ENCODE results near the gene SLC22A7.

Gene SLC22A7

GRCh38 chr6:43267619-43268354 lies 30.3 kb upstream of the SLC22A7 start:
- DNase-seq, result no peak

- DNase-seq, result no peak
These were observed 29.7 kb upstream of the SLC22A7 start for GRCh38 chr6:43268355-43268700.

GRCh38 chr6:43268782-43269272 lies 29.2 kb upstream of the SLC22A7 start:
- no peak for DNase-seq

GRCh38 chr6:43269273-43270007 lies 28.6 kb upstream of the SLC22A7 start:
- DNase-seq, result no peak

DNA sequence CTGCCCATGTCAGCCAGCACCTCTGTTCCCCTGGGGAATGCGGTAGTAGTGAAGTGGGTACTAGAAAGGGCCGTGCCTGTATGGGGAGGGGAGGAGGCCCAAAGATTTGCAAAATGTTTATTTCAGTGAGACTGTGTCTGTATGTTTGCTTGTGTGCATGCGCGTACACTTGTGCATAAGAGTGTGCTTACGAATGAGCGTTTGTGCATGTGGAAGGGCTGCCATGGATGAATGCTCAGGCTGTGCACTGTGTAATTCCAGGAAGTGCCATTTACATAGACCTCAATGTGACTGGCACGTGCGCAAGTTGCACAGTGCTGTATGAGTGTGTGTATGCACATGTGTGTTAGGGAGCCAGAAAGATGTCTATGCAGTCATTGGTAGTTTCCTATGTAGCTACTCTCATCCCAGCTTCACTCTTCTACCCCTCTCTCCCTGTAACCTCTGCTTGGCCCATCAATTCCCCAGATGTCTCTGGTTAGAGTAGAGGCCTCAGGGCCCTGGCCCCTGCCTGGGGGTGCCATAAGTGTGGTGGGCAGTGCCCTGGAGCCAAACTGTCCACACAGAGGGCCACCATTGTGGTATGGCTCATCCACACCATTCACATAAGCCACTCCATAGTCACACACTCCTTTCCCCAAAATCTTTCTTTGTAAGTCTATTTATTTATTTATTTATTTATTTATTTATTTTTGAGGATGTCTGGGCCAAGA lies 26.8 kb upstream of the SLC22A7 start:
- no peak for DNase-seq

DNA sequence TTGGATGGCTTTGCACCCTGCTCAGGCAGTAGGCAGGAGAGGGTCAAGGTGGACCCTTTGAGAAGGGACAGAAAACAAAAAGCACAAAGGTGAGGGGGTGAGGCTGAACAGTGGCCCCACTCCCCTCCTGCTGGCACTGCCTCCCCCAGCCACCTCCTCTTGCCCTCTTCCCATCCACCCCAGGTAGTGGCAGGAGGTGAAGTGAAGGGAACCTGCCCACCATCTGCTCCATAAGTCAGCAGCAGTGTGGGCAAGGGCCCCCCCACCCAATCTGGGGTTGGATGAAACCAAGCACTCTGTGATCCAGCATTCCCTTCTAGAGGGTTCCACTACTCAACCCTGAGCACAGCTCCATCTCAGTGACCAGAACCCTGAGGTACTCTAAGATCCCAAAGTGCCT lies 26.1 kb upstream of the SLC22A7 start:
- no peak for DNase-seq

DNA sequence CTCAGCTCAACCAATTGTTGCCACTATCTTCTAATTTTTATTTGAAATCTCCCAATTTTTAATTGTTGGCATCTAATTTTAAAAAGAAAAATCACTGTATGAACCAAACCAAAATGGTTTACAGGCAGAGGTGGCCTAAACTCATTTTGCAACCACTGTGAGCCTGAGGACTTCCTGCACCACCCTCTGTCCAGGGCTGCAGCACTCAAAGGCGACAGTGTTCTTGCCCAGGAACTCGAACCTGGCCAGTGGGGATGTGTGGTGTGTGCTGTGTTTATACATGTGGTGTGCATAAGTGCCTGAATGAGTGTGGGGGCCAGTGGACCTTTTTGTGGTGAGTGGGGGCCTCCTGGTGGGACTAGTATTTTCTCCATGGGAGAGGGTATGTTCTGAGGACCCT lies 24.4 kb upstream of the SLC22A7 start:
- no peak for DNase-seq

- no peak for DNase-seq
These were observed 23.7 kb upstream of the SLC22A7 start for GRCh38 chr6:43274127-43274915.

- DNase-seq, result no peak
These were observed 23.0 kb upstream of the SLC22A7 start for GRCh38 chr6:43274916-43275597.

DNA sequence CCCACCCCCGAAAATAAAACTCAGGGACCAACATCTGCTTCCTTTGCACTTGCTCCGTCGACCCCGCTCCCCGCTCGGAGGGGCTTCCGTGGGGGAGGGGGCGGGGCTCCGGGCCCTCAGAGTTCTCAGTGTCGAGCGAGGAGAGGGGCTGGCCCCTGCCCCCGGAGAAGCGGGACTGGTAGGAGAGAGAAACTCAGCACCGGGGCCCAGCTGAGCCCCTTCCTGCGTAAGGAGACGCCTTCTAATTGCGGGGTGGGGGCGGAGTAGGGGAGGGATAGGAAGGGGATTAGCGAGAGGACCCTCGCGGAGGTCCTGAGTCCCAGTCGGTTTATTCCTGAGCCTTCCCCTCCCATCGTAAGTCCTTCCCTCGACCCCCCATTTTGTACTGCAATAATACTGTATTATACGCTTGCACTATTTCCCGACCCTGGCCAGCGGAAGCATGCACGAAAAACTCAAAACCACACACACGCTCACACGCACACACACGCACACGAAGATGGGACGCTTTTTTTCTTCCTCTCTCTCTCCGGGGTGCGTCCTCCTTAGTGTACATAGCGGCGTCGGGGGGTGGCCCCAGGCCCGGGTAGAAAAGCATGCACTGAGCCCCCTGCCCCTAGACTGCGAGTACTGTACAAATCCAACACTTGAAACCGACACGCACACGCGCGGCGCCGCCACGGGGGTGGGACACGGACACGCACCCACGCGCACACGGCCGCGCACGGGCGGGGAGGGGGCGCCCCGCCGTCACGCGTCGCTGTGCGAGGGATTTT lies 22.1 kb upstream of the SLC22A7 start:
- DNase-seq, result no peak

DNA sequence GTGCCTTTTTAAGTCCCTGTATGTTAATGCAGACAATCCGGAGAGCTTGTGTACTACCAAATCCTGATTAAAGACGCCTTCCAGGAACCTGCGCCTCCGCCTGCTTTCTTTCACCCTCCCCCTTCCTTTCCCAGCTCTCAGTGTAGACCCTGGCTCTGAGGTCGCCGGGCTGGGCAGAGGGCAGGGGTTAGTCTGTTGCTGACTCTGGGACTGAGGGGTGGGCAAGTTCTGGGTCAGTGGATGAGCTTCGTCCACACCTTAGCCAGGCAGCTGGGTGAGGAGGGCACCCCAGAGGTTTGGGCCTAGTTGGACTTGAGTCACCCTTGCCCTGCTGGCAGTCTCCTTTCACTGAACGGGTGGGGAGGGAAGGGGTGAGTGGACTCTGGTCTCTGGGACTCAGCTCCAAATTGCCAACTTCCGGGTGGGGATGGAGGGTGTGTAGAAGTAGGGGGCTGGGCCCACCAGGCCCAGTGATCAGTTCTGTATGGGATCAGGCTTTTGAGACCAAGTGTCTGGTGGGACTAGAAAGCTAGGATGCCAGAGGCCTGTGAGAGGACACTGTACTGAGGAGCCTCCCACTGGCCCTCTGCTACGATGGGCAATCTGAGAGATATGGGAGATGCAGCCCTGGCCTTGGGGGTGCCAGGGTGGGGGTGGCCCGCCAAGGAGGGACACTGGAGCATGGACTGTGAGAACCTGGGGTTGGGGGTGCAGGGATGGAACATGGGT lies 21.3 kb upstream of the SLC22A7 start:
- DNase-seq, result no peak

DNA sequence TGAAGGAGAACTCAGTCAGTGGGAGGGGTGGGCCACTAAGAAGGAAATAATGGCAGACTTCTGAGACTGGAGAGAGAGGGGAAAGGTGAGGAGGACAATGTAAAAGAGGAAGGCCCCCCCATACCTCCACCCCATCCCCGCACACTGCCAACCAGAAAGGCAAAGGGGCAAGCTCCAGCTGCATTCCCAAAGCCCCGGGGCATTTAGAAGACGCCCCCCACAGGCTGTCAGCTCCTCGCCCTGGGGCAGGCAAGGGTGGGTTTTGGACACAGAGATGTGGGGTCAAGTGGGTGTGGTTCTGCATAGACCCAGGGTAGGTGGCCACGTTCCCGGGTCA lies 20.8 kb upstream of the SLC22A7 start:
- DNase-seq, result no peak

DNA sequence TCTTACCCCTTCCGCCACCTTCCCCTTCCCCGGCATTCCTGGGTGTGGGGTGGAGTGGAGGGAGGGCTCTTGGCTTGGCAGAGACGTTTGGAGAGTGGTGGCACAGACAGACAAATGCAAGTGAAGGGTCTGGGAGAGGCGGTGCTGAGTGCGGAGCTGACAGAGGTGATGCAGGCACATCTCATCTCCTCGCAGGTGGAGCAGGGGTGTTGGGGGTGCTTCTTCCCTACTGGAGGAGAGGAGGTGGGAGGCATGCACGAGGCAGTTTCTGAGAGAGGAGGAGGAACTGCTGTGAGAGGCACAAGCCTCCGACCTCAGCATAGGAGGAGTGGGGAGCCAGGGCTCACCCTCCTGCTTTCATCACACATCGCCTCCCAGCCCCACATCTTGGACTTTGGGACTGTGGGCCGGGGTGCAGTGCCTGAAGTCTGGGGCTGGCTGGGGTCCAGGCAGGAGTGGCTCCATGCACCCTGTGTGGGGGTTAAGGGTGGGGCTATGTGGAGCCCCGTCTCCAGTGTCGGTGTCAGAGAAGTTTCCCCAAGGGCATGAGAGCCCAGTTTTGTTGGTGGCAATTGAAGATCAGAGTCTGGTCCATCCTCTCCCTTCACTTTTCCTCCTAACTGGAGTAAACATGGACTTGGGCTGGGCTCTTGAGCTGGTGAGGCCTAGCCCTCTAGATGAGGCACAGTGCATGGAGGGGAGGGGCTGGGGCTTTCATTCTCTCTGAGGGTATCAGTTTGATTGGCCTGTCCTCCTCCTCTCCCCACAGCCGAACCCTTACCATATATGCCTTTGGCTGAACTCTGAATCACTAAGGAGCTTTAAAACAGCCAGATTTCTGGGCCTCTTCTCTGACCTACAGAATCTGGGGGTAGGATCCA lies 20.2 kb upstream of the SLC22A7 start:
- no peak for DNase-seq

GRCh38 chr6:43278524-43279078 lies 19.5 kb upstream of the SLC22A7 start:
- DNase-seq, result no peak

- no peak for DNase-seq
These were observed 17.8 kb upstream of the SLC22A7 start for GRCh38 chr6:43280234-43280633.

- DNase-seq, result no peak
These were observed 16.0 kb upstream of the SLC22A7 start for GRCh38 chr6:43282060-43282459.

- no peak for DNase-seq
These were observed 15.2 kb upstream of the SLC22A7 start for GRCh38 chr6:43282636-43283513.

DNA sequence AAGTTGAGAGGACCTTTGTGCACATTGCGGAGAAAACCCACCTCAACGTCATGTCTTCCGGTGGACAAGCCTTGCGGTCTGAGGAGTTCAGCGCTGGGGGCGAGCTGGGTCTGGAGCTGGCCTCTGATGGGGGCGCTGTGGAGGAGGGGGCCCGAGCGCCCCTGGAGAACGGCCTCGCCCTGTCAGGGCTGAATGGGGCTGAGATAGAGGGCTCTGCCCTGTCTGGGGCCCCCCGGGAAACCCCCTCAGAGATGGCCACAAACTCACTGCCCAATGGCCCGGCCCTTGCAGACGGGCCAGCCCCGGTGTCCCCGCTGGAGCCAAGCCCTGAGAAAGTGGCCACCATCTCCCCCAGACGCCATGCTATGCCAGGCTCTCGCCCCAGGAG lies 14.6 kb upstream of the SLC22A7 start:
- DNase-seq, result no peak

DNA sequence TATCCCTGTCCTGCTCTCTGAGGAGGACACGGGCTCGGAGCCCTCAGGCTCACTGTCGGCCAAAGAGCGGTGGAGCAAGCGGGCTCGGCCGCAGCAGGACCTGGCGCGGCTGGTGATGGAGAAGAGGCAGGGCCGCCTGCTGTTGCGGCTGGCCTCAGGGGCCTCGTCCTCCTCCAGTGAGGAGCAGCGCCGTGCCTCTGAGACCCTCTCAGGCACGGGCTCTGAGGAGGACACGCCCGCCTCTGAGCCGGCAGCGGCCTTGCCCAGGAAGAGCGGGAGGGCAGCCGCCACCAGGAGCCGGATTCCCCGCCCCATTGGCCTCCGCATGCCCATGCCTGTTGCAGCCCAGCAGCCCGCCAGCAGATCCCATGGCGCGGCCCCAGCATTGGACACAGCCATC lies 14.2 kb upstream of the SLC22A7 start:
- DNase-seq, result no peak
